ENCODE results near the gene B3GAT1.
A peak's percentile ranks its signal among the peaks of the same experiment; 100 is the strongest.

B3GAT1 gene

DNA sequence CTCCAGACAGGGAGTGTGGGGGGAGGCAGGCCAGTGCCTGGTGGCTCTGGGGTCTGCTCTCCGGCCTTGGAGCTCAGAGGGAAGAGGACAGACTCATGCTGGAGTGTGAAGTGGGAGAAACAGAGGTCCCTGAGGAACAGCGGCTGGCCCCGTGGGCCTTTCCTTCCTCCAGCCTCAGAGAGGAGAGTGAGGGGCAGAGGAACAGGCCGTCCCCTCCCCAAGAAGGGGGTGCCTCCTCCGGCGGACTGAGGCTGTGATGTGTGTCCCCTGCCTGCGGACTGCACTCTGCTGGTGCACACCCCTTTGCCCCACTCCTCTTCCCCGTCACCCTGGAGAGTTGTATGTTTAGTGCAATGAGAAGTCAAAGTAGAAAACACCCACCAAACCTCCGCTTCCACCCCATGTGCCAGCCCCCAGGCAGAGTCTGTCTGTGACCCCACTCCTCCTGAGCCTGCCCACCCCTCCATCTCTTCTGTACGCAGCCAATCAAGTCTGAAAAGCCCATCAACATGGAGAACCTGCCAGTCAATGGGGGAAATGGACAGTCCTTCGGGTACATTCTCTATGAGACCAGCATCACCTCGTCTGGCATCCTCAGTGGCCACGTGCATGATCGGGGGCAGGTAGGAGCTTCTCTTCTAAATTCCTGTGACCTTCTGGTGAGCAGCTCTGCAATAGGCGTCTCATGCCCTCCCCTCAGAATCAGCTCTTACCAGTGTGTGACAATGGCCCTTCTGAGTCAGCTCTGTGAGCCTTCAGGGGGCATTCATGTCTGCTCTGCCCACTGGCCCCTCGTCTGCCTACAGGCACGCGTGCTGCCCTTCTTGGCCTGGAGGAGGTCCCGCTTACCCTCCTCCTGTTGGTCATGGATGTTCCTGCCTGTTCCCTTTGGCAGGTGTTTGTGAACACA lies 41.3 kb downstream of the B3GAT1 start:
- DNase-seq: no peak

- DNase-seq: no peak
These were observed 42.2 kb downstream of the B3GAT1 start for GRCh38 chr11:134369656-134370525.

- no peak for DNase-seq
These were observed 44.3 kb downstream of the B3GAT1 start for GRCh38 chr11:134367781-134368180.

GRCh38 chr11:134366254-134366653 lies 45.8 kb downstream of the B3GAT1 start:
- no peak for DNase-seq

GRCh38 chr11:134365011-134365925 lies 46.8 kb downstream of the B3GAT1 start:
- DNase-seq: no peak

DNA sequence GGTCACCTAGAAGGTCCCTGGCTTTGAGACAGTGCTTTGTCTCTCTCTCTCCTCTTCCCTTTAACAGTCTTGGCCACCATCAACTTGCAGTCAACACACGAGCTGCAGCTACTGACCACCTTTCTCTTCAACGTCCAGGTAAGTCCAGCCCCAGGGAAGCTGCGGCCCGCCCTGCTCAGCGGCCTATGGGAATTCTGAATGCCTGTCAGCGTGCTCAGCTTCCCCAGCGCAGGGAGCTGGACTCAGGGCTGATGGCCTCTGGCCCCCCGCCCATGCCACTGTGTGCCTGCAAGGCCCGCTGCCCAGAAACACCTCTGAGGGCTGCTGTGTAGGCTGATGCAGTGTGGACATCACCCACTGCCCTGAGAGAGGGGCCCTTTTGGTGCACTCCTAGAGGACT lies 47.8 kb downstream of the B3GAT1 start:
- no peak for DNase-seq

GRCh38 chr11:134363592-134363991 lies 48.5 kb downstream of the B3GAT1 start:
- no peak for DNase-seq

- no peak for DNase-seq
These were observed 48.9 kb downstream of the B3GAT1 start for GRCh38 chr11:134363161-134363560.

- DNase-seq: no peak
These were observed 49.7 kb downstream of the B3GAT1 start for GRCh38 chr11:134362192-134362901.

DNA sequence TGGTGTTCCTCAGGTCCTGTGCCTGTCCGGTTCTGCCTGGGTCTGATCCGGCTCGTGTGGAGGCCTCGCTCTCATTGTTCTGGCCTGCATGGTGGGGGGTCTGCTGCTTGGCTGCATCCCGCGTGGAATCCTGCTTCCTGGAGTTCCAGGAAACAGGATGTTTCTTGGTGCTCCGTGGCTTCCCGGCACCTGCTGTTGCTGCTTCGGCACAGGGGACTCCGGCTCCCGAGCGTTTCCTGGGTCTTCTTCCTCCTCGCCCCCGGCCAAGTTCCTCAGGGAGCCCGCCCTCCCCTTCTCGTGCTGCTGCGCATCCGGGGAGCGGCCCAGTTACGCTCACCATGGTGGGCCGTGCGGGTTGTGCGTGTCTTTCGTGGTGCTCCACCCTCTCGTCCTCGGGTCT lies 50.4 kb downstream of the B3GAT1 start:
- DNase-seq: no peak

DNA sequence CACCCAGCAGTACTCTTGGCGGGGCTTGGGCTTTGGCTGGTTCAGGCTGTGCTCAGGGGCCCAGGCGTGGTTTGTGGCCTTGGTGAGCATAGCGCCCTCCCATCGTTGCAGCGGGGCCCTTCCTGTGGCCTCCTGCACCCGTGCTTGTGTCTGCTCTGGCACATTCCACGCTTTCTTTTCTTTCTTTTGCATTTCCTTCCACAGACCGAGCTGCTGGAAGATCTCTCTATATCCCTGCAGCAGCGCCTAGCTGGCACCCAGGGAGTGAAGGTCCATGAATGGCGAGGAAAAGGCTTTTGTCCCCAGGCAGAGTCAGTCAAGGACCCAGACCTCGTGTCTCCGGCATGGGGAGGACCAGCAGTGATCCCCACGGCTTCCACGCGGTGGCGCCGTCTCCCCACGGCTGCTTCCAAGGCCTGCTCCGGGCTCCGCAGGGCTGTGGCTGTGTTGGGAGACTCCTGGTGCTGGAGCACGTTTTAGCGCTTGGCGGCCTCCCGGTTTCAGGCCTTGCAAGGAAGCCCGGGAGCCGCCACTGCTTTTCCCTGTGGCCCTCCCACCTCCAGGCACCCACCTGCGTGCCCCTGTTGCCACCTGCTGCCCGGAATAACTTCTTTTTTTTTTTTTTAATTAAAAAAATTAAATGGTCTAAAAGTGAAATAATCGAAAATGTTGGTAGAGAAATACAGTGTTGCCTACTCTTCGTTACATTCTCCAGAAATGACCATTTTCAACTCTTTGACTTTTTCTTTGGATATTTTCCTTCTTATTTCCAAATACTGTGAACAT lies 51.8 kb downstream of the B3GAT1 start:
- peak; percentile 93 for DNase-seq

- DNase-seq: no peak
These were observed 52.4 kb downstream of the B3GAT1 start for GRCh38 chr11:134359646-134360045.

GRCh38 chr11:134358856-134359490 lies 53.1 kb downstream of the B3GAT1 start:
- no peak for DNase-seq

DNA sequence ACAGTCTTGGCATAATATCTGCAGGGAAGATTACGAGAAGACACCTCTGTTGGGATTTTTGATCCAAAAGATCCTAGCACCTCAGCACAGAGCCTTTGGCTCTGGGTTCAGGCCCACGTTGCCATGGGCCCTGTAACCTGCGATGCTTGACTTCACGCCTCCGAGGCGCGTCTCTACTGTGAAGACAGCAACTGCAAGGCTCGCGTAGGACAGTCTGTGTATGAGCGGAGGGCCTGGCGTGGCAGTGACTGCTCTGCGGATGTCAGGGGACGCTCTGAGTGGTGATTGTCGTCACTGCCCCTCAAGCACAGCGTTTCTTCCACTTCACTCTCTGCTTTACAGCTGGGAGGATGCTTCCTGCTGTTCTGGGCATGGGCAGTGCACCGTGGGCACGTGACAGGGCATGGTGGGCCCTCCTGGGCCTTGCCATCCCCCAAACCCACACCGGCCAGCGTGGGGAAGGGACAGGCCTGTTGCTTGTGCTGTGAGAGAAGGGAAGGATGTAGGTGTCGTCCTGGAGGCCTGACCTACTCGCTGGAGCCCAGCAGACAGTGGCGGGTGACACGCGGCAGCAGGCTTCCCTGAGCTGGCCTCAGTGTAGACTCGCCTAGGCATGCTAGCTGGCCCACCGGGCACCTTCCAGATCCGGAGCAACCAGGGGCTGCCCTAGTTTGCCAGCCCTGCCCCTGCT lies 53.7 kb downstream of the B3GAT1 start:
- no peak for DNase-seq

- DNase-seq: no peak
These were observed 54.5 kb downstream of the B3GAT1 start for GRCh38 chr11:134357545-134357839.

DNA sequence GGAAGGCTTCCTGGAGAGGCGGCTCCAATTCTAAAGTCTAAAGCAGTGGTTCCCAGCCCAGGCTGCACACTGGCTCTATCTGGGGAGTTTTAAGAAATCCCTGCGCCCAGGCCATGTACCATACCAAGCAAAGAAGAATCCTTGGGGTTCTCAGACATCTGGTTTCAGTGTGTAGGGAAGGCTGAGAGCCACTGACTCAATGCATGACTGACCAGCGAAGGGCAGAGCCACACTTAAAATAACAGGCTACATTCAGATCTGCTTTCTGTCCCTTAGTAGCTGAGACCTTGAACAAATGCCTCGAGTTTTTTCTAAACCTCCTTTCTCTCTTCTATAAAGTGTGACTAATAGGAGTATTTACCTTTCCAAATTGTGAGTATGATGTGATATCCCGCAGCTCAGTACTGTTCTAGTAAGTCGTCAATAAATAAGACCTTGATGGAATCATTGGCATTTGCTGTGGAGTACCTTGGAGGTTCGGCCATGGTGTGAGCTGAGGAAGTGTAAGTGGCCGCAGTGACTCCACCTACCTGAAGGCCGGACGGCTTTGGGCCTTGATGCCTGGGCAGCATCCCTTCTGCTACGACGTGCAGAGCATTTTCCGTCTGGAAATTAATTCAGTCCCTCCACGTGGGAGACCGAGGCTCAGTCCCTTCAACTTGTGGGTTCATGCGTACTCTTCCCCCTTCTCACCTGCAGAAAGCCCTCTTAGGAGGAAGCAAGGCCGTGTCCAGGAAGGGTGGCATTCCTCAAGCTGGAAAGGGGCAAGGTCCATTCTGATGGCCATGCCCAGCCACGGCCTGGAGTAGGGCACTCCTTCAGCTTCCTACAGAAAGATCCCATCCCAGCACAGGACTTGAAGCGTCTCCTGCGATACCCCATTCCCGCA lies 55.1 kb downstream of the B3GAT1 start:
- no peak for DNase-seq

DNA sequence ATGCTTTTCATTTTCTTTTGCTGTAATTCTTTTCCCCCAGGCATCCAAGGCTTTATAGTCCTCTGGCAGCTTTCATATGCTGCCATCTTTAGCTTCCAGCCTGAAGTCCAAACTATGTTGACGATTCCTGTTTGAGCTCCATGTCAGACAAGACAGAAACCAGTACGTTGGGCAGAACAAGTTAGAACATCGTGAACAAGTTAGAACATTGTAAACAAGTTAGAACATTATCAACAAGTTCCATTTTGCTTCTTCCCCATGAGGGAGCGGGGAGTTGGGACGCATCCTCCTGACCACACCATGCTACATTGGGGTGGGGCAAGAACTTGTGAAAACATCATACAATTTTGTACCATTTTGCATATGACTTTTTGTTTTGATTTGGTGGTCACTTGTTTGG lies 56.4 kb downstream of the B3GAT1 start:
- no peak for DNase-seq

DNA sequence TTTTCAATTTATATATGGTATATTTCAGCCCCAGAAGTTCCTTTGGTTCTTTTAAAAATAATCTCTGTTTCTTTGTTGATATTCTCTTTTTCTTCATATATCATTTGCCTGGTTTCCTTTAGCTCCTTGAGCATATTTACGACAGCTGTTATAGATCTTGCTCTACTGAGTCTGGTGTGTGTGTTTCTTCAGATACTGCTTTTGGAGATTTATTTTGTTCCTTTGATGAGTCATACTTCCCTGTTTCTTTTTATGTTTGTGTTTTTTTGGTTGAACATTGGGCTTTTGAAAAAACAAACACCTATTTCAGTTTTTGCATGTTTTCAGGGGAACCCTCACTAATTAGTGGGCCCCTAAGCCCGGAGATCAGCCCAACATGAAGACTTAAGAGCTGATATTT lies 56.9 kb downstream of the B3GAT1 start:
- DNase-seq: no peak

- no peak for DNase-seq
These were observed 59.9 kb downstream of the B3GAT1 start for GRCh38 chr11:134352111-134352510.
